CD8-positive, alpha-beta memory T cell (primary cell): ENCODE data around the gene PLAC1. TPM values are rescaled to one million over a fixed set of nuclear protein-coding genes. Genes with fewer than 3 reads are reported as not detected.

Experiments
- CTCF ChIA-PET: fragments of 350-600 bp; sonication (Branson Sonifier 250); formaldehyde crosslinking; loops from one replicate; lab custom pipeline; 2021; ENCODE audit warnings: antibody characterized with exemption; lab: Charles Lee
- POLR2A ChIA-PET: fragments of 350-600 bp; sonication (Branson Sonifier 250); formaldehyde crosslinking; loops from one replicate; lab custom pipeline; 2021; ENCODE audit warnings: antibody characterized with exemption; lab: Charles Lee
- DNase-seq, 5 donors: peaks; one replicate each; pipeline versions ENCODE4 v3.0.0 to v3.0.0-alpha.2; 2020 to 2022; ENCODE audit warnings: mixed read lengths in 1 of 5
- H3K27ac ChIP-seq: one replicate; pipeline ENCODE4 v1.7.0; 2013; ENCODE audit warnings: low read depth, mild to moderate bottlenecking, low read length, moderate library complexity
- H3K27me3 ChIP-seq: 2 replicates; pipeline ENCODE4 v1.7.0; 2013; ENCODE audit warnings: low read length, mild to moderate bottlenecking; ENCODE audit not compliant: insufficient read depth, poor library complexity, severe bottlenecking
- H3K36me3 ChIP-seq: 2 replicates; pipeline ENCODE4 v1.7.0; 2013; ENCODE audit warnings: mild to moderate bottlenecking, low read length, moderate library complexity; ENCODE audit not compliant: insufficient read depth
- H3K4me1 ChIP-seq: 2 replicates; pipeline ENCODE4 v1.7.0; 2013; ENCODE audit warnings: mild to moderate bottlenecking, low read length, moderate library complexity; ENCODE audit not compliant: insufficient read depth
- H3K4me3 ChIP-seq: 2 replicates; pipeline ENCODE4 v1.7.0; 2013; ENCODE audit warnings: mild to moderate bottlenecking, low read length
- H3K9me3 ChIP-seq: 2 replicates; pipeline ENCODE4 v1.7.0; 2013; ENCODE audit warnings: mild to moderate bottlenecking, low read length
- H3K27ac Mint-ChIP-seq, 8 donors: one replicate each; pipeline ENCODE4 v1.8.0; 2020 to 2021; ENCODE audit warnings: mixed read lengths in 8 of 8, mild to moderate bottlenecking in 6 of 8, inconsistent platforms in 3 of 8, moderate library complexity in 3 of 8
- H3K27me3 Mint-ChIP-seq, 2 donors: one replicate each; pipeline ENCODE4 v1.8.0; 2020 to 2021; ENCODE audit warnings: mixed read lengths in 2 of 2, mild to moderate bottlenecking in 1 of 2, moderate library complexity in 1 of 2
- H3K36me3 Mint-ChIP-seq, 3 donors: one replicate each; pipeline ENCODE4 v1.8.0; 2020 to 2021; ENCODE audit warnings: mixed read lengths in 3 of 3, inconsistent platforms in 1 of 3, mild to moderate bottlenecking in 1 of 3
- H3K4me1 Mint-ChIP-seq, 3 donors: one replicate each; pipeline ENCODE4 v1.8.0; 2020 to 2021; ENCODE audit warnings: mixed read lengths in 3 of 3, inconsistent platforms in 1 of 3, mild to moderate bottlenecking in 1 of 3
- H3K4me3 Mint-ChIP-seq, 7 donors: one replicate each; pipeline ENCODE4 v1.8.0; 2020 to 2021; ENCODE audit warnings: mixed read lengths in 7 of 7, mild to moderate bottlenecking in 6 of 7, moderate library complexity in 4 of 7, inconsistent platforms in 2 of 7
- H3K9me3 Mint-ChIP-seq, 5 donors: one replicate each; pipeline ENCODE4 v1.8.0; 2020 to 2022; ENCODE audit warnings: mixed read lengths in 5 of 5, mild to moderate bottlenecking in 3 of 5, moderate library complexity in 2 of 5, inconsistent platforms in 1 of 5
- polyA plus RNA-seq: library from polyadenylated mRNA; unstranded; fragments of 300-500 nt; fragmentation: Illumina TruSeq; gene quantifications from one replicate; pipeline ENCODE4 v1.2.3, GENCODE V29; 2021
- total RNA-seq, 2 experiments: library from RNA; stranded (reverse); gene quantifications; one replicate each; pipeline ENCODE4 v1.2.3, GENCODE V29; 2021

PLAC1 gene
- total and polyA plus RNA-seq, 3 experiments from 2014 or later: not detected

DNA sequence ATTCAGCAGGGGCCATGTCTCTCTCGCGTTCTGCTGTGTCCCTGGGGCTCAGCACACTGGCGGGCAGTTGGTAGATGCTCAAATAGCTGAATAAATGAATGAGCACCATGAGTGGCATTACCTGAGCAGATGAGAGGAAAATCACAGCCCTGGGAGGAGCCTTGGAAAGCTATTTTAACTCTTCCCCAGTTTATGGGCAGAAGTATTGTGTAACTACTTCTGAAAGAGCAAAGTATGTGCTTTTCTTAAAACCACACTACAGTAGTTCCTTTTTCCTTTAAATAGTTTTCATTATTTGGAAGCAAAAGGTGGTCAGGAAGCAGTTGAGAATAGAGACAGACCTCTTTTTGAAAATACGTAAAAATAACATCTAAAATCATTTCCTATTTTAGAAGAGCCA is 3.0 kb upstream of the PLAC1 start:
- no peak overlapping the region for H3K4me3 Mint-ChIP-seq
- H3K27me3 Mint-ChIP-seq: peaks cover 3 to 34% of the 10 kb centered on the region in 2 donors
- Histone ChIP-seq H3K36me3 (no peaks in the 10 kb centered on the region), H3K27me3 (no peaks in the 10 kb centered on the region), H3K9me3 (no peaks in the 10 kb centered on the region), H3K4me3 (no peak overlapping the region), H3K27ac (no peak overlapping the region), H3K4me1 (no peaks in the 10 kb centered on the region)
- DNase-seq: no peak
- no peaks in the 10 kb centered on the region for H3K36me3 Mint-ChIP-seq
- H3K4me1 Mint-ChIP-seq: no peaks in the 10 kb centered on the region
- H3K27ac Mint-ChIP-seq: peak overlapping the region in 1 of 8 donors; percentile 43
- ChIA-PET CTCF (no interaction called here), POLR2A (no interaction called here)
- H3K9me3 Mint-ChIP-seq: no peaks in the 10 kb centered on the region

DNA sequence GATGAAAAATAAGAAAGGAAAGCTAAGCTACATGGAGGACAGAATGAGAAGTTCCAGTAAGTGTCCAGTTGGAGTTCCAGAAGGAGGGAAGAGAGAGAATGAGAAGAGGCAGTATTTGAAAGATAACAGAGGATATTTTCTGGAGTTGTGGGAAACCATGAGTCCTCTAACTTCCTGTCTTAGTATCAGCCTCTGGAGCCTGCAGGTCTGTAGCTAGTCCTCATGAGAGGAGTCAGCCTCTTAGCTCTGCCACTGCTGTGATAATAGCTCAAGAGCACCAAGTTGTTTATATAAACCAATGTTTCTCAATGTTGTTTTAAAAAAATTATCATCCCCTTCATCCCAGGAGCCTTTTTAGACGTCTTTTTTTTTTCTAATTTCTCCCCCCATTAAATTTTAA is 2.4 kb upstream of the PLAC1 start:
- no peaks in the 10 kb centered on the region for H3K9me3 ChIP-seq
- H3K4me1 Mint-ChIP-seq: no peaks in the 10 kb centered on the region

DNA sequence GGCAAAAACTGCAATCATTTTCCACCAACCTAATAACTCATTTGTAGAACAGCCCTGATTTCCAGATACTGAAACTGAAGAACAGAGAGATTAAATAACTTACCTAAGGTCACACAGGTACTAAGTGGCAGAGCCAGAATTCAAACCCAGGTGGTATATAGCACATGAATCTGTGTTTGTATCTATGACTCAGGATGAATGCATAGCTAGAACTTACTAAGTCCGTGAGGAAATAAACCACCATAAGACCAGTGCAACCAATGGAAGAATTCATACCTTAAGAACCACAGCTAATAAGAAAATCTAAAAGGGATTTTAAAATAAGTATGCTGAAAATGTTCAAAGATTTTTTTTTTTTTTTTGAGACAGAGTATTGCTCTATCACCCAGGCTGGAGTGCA is 1.5 kb upstream of the PLAC1 start:
- Mint-ChIP-seq H3K4me3 (no peak overlapping the region), H3K36me3 (no peaks in the 10 kb centered on the region), H3K27me3 (peaks cover 3 to 33% of the 10 kb centered on the region in 2 donors), H3K4me1 (no peaks in the 10 kb centered on the region), H3K27ac (no peak overlapping the region), H3K9me3 (no peaks in the 10 kb centered on the region)
- Histone ChIP-seq H3K4me3 (no peak overlapping the region), H3K27me3 (no peaks in the 10 kb centered on the region), H3K9me3 (no peaks in the 10 kb centered on the region), H3K36me3 (no peaks in the 10 kb centered on the region), H3K27ac (no peak overlapping the region), H3K4me1 (no peaks in the 10 kb centered on the region)
- ChIA-PET POLR2A (no interaction called here), CTCF (no interaction called here)
- DNase-seq: no peak

More for the DNA sequence above, 2.4 kb upstream of the PLAC1 start:
- Histone ChIP-seq H3K27me3 (no peaks in the 10 kb centered on the region), H3K36me3 (no peaks in the 10 kb centered on the region), H3K4me1 (no peaks in the 10 kb centered on the region), H3K27ac (no peak overlapping the region), H3K4me3 (no peak overlapping the region)
- Mint-ChIP-seq H3K36me3 (no peaks in the 10 kb centered on the region), H3K27ac (peak overlapping the region in 1 of 8 donors; percentile 11), H3K4me3 (no peak overlapping the region), H3K27me3 (peaks cover 3 to 33% of the 10 kb centered on the region in 2 donors), H3K9me3 (no peaks in the 10 kb centered on the region)
- no peak for DNase-seq
- POLR2A ChIA-PET: no interaction called here
- CTCF ChIA-PET: no interaction called here

DNA sequence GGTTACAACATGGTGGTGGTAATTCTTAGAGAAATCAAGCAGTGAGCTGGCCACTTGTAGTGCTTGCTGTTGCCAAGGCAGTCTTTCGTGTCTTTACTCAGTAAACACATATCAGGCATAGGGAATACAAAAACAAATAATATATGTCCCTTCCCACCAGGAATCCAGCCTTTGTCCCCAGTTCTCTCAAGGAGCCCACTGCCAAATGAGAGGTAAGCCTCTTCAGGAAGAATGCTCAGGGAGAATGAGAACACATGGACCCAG is 421 bp upstream of the PLAC1 start:
- Histone ChIP-seq H3K9me3 (no peaks in the 10 kb centered on the region), H3K27ac (no peak overlapping the region), H3K27me3 (no peaks in the 10 kb centered on the region), H3K4me3 (no peak overlapping the region), H3K4me1 (no peaks in the 10 kb centered on the region), H3K36me3 (no peaks in the 10 kb centered on the region)
- ChIA-PET CTCF (no interaction called here), POLR2A (no interaction called here)
- no peaks in the 10 kb centered on the region for H3K9me3 Mint-ChIP-seq
- no peaks in the 10 kb centered on the region for H3K36me3 Mint-ChIP-seq
- peaks cover 3 to 24% of the 10 kb centered on the region in 2 donors for H3K27me3 Mint-ChIP-seq
- peaks cover 3 to 7% (median 5%) of the 10 kb centered on the region in 3 donors for H3K4me1 Mint-ChIP-seq
- no peak overlapping the region for H3K4me3 Mint-ChIP-seq
- H3K27ac Mint-ChIP-seq: no peak overlapping the region
- no peak for DNase-seq

DNA sequence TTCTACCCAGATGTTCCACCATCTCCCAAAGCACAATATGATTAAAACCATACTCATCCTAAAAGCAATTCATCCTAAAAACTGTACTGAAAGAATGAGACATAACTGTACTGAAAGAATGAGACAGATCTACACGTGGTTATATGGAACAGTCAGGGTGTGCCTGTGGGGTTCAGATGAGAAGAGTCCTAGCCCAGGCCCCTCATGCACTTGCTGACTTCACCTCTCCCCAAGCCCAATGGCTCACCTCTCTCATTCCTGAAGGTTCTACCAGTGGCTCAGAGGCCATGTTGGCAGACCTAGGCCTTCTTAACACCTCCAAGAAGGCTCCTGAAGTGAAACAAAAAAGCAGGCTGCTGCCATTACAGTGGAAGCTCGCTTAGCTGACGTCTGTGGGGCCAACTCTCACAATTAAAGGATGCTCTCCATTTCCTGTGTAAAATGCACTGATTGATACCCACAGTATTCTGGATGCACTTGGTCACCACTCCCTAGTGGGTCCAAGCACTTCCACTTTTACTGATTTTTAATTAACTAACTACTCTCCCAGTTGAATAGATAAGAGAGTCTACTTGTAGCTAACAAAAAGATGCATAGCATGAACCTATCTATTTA is 3.8 kb downstream of the PLAC1 start:
- no peaks in the 10 kb centered on the region for H3K27me3 ChIP-seq
- POLR2A ChIA-PET: interaction anchor here (0.7 kb wide), 1 partner anchor 8 kb away, joined by 3 read pairs; no protein-coding TSS in a partner anchor
- Mint-ChIP-seq H3K27me3 (peaks cover 0 to 17% of the 10 kb centered on the region in 2 donors), H3K36me3 (no peaks in the 10 kb centered on the region), H3K27ac (no peak overlapping the region), H3K4me1 (peaks cover 3 to 7% (median 5%) of the 10 kb centered on the region in 3 donors), H3K9me3 (no peaks in the 10 kb centered on the region), H3K4me3 (peak overlapping the region in 1 of 7 donors; percentile 25)
- H3K27ac ChIP-seq: no peak overlapping the region
- H3K36me3 ChIP-seq: no peaks in the 10 kb centered on the region
- H3K4me3 ChIP-seq: no peak overlapping the region
- no peak for DNase-seq
- H3K9me3 ChIP-seq: no peaks in the 10 kb centered on the region
- H3K4me1 ChIP-seq: no peaks in the 10 kb centered on the region
- CTCF ChIA-PET: no interaction called here

DNA sequence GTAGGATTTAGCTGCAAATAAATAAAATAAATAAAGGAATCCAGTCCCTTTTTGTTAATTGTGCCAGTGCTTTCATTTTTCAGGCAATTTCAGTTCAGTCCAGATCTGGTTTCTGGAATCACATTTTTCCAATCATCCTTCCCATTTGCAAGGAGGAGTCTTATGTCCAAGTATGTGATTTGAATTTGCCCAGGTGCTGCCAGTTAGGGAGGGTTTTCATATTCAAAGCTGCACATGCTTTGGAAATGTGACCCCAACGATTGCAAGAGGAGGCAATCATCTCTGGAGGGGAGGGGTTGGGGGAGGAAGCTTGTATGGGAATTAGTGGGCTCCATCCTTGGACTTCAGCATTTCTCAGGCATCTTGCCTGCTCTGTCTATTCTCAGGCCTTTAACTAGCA is 4.4 kb downstream of the PLAC1 start:
- Mint-ChIP-seq H3K9me3 (no peaks in the 10 kb centered on the region), H3K27ac (no peak overlapping the region), H3K27me3 (peaks cover 0 to 15% of the 10 kb centered on the region in 2 donors), H3K4me1 (peaks cover 3 to 7% (median 5%) of the 10 kb centered on the region in 3 donors), H3K4me3 (no peak overlapping the region), H3K36me3 (no peaks in the 10 kb centered on the region)
- DNase-seq: no peak
- Histone ChIP-seq H3K4me1 (no peaks in the 10 kb centered on the region), H3K27me3 (no peaks in the 10 kb centered on the region), H3K36me3 (no peaks in the 10 kb centered on the region), H3K9me3 (no peaks in the 10 kb centered on the region), H3K27ac (no peak overlapping the region), H3K4me3 (no peak overlapping the region)
- ChIA-PET POLR2A (interaction anchor here (0.7 kb wide), 1 partner anchor 9 kb away, joined by 3 read pairs; no protein-coding TSS in a partner anchor), CTCF (no interaction called here)

DNA sequence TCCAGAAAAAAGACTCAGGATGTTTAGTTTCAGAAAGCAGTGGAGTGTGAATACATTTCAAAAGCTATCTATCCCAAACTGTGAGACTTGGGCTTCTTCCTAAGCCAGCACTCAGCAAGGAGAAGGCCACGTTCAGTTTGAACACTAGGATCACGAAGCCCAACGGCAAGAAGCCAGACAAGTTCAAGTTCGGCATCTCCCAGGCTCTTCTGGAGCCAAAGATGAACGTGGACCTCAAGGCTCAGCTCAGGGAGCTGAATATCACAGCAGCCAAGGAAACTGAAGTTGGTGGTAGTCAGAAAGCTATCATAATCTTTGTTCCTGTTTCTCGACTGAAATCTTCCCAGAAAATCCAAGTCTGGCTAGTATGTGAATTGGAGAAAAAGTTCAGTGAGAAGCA is 7.6 kb downstream of the PLAC1 start:
- Histone ChIP-seq H3K36me3 (no peaks in the 10 kb centered on the region), H3K4me1 (no peaks in the 10 kb centered on the region), H3K27ac (no peak overlapping the region), H3K27me3 (no peaks in the 10 kb centered on the region), H3K4me3 (no peak overlapping the region), H3K9me3 (no peaks in the 10 kb centered on the region)
- Mint-ChIP-seq H3K9me3 (no peaks in the 10 kb centered on the region), H3K27ac (no peak overlapping the region), H3K27me3 (peaks cover 4 to 7% of the 10 kb centered on the region in 2 donors), H3K4me1 (peaks cover 3 to 7% (median 5%) of the 10 kb centered on the region in 3 donors), H3K4me3 (no peak overlapping the region), H3K36me3 (no peaks in the 10 kb centered on the region)
- ChIA-PET CTCF (no interaction called here), POLR2A (no interaction called here)
- no peak for DNase-seq

DNA sequence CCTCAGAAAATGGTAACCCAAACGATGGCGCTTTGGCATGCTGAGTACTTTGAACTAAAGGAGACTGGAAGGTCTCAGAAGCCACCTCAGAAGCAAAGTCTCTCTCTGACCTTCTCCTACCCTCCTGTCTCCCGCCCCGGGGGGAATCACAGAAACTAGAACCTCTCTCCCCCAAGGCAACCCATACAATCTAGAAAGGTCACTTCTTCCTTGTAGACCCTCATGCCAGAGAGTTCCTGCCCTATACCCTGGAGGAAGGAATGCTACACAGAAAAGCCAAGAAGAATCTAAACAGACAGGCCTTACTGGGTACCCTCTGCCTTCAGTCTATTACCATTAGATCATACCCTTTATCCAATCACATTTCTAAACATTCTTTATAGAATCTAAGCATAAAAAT is 8.5 kb downstream of the PLAC1 start:
- Histone ChIP-seq H3K9me3 (no peaks in the 10 kb centered on the region), H3K27me3 (no peaks in the 10 kb centered on the region), H3K27ac (no peak overlapping the region), H3K4me3 (no peak overlapping the region), H3K4me1 (no peaks in the 10 kb centered on the region), H3K36me3 (no peaks in the 10 kb centered on the region)
- Mint-ChIP-seq H3K27ac (no peak overlapping the region), H3K4me1 (peaks cover 3 to 7% (median 5%) of the 10 kb centered on the region in 3 donors), H3K4me3 (no peak overlapping the region), H3K36me3 (no peaks in the 10 kb centered on the region), H3K27me3 (peaks cover 7 to 8% of the 10 kb centered on the region in 2 donors), H3K9me3 (no peaks in the 10 kb centered on the region)
- ChIA-PET CTCF (no interaction called here), POLR2A (no interaction called here)
- no peak for DNase-seq
